EH (cell line): Measurements from ENCODE around the gene GCGR.

Experiments
- DNase-seq: peaks from one replicate; pipeline ENCODE4 v3.0.0-alpha.2; 2015; ENCODE audit warnings: low read depth

The GCGR gene

GRCh38 chr17:81803728-81804558 is at the start of gene GCGR:
Gene GCGR, plus strand, starts transcription at chr17:81804150. Its CDS starts 4,869 bp downstream, at chr17:81809019.
- no peak for DNase-seq

- no peak for DNase-seq
Measured at GRCh38 chr17:81792675-81793615, 11.0 kb upstream of the GCGR start.

- DNase-seq = no peak
Measured at GRCh38 chr17:81794074-81794476, 9.9 kb upstream of the GCGR start.

GRCh38 chr17:81794509-81794908 is 9.4 kb upstream of the GCGR start:
- no peak for DNase-seq

GRCh38 chr17:81801327-81801726 is 2.6 kb upstream of the GCGR start:
- DNase-seq = no peak

- no peak for DNase-seq
Measured at GRCh38 chr17:81802048-81802758, 1.7 kb upstream of the GCGR start.

- DNase-seq = no peak
Measured at GRCh38 chr17:81802856-81803643, 900 bp upstream of the GCGR start.

- DNase-seq = no peak
Measured at GRCh38 chr17:81804559-81805399, 829 bp downstream of the GCGR start.

- DNase-seq = no peak
Measured at GRCh38 chr17:81805707-81806460, 1.9 kb downstream of the GCGR start.

GRCh38 chr17:81806461-81807209 is 2.7 kb downstream of the GCGR start:
- no peak for DNase-seq

- no peak for DNase-seq
Measured at GRCh38 chr17:81807210-81807719, 3.3 kb downstream of the GCGR start.

- DNase-seq = no peak
Measured at GRCh38 chr17:81807839-81808238, 3.9 kb downstream of the GCGR start.

GRCh38 chr17:81808778-81809555 is 5.0 kb downstream of the GCGR start:
- DNase-seq = no peak

- no peak for DNase-seq
Measured at GRCh38 chr17:81809556-81809998, 5.6 kb downstream of the GCGR start.

- no peak for DNase-seq
Measured at GRCh38 chr17:81810476-81810875, 6.5 kb downstream of the GCGR start.

- no peak for DNase-seq
Measured at GRCh38 chr17:81810892-81811704, 7.1 kb downstream of the GCGR start.
